ENCODE data around the gene TMEM256. TPM values are rescaled to one million over a fixed set of nuclear protein-coding genes. Genes with fewer than 3 reads are reported as not detected.

The TMEM256 gene
- total and polyA plus RNA-seq, 2 of the 8 experiments (the other 6 are each of a cell fraction or from before 2014, with no cell fraction given) = 97.0 to 350 TPM

GRCh38 chr17:7374353-7374752 is 29.5 kb downstream of the TMEM256 start:
- Histone ChIP-seq H3K23ac (ENCODE audit: insufficient read length) (no peak overlapping the region), H2BK5ac (ENCODE audit: low read depth, low read length) (no peak overlapping the region), H2BK120ac (replicated peaks; ENCODE audit: low read depth, low read length) (no peak overlapping the region), H3K4me1 (replicated peaks in 1 of 4; ENCODE audit: control insufficient read depth in 3 of 4, insufficient read depth in 4 of 4, low read length in 3 of 4) (no peaks in the 10 kb centered on the region; a peak in 1 of 7 replicates), H3K23me2 (ENCODE audit: low read depth, low read length) (no peaks in the 10 kb centered on the region), H3K4me3 (ENCODE audit: extremely low read depth in 1 of 4, insufficient read depth in 2 of 4, low read depth in 3 of 4, low read length in 4 of 4) (no peak overlapping the region), H2BK20ac (ENCODE audit: low read length) (no peak overlapping the region), H3K56ac (replicated peaks; ENCODE audit: insufficient read length, low read depth, low read length) (no peak overlapping the region), H3K18ac (ENCODE audit: extremely low read depth, low read length) (no peak overlapping the region), H4K20me1 (replicated peaks in 1 of 2; ENCODE audit: control insufficient read depth in 1 of 2, insufficient read depth in 2 of 2, low read length in 2 of 2) (no peaks in the 10 kb centered on the region), H2AK5ac (ENCODE audit: low read depth, low read length) (no peak overlapping the region), H3K9me3 (ENCODE audit: insufficient read depth in 2 of 2, low read depth in 1 of 2, low read length in 1 of 2) (peaks cover 0 to 3% of the 10 kb centered on the region in 2 experiments; a peak in 1 of 4 replicates), H3K79me2 (ENCODE audit: control insufficient read depth in 1 of 2, insufficient read depth in 2 of 2, low read length in 2 of 2) (no peaks in the 10 kb centered on the region), H4K8ac (ENCODE audit: extremely low read depth, insufficient read depth, low read length) (no peak overlapping the region), H2BK12ac (ENCODE audit: low read depth, low read length) (no peak overlapping the region), H2BK15ac (ENCODE audit: low read length) (no peak overlapping the region), H3K9ac (replicated peaks in 1 of 4; ENCODE audit: extremely low read depth in 1 of 4, low read depth in 3 of 4, low read length in 3 of 4) (no peak overlapping the region), H3K14ac (ENCODE audit: insufficient read length) (no peak overlapping the region), H4K91ac (replicated peaks; ENCODE audit: insufficient read length, low read length) (no peak overlapping the region), H3K79me1 (ENCODE audit: low read depth, low read length) (no peaks in the 10 kb centered on the region), H3K27ac (ENCODE audit: low read depth, low read length) (no peak overlapping the region), H3K4ac (replicated peaks; ENCODE audit: insufficient read length, low read depth, low read length) (no peak overlapping the region), H4K5ac (ENCODE audit: insufficient read length, low read depth, low read length) (no peak overlapping the region), H2AFZ (ENCODE audit: low read length) (no peak overlapping the region), H3K27me3 (replicated peaks in 1 of 4; ENCODE audit: control insufficient read depth in 3 of 4, extremely low read depth in 1 of 4, insufficient read depth in 3 of 4, low read length in 3 of 4) (no peaks in the 10 kb centered on the region; a peak in 1 of 7 replicates), H3K4me2 (ENCODE audit: insufficient read depth in 1 of 2, low read depth in 2 of 2, low read length in 2 of 2) (no peak overlapping the region), H3K36me3 (ENCODE audit: control insufficient read depth in 2 of 4, insufficient read depth in 4 of 4, low read length in 3 of 4) (no peaks in the 10 kb centered on the region)
- no peak for DNase-seq (ENCODE audit: low read depth in 1 of 2, low spot score in 2 of 2)
- FAIRE-seq = no peak
- 97% methylated on average over 2 of the region's 2 CpGs; no CpG with 5 or more reads in 1 of the 2 experiments for WGBS, 2 experiments (ENCODE audit: extremely low coverage in 1 of 2, insufficient coverage in 1 of 2, insufficient read length in 1 of 2, insufficient replicate concordance in 2 of 2, low coverage in 1 of 2, low lambda C conversion rate in 2 of 2, missing lambda C conversion rate in 1 of 2)
- CTCF ChIA-PET (ENCODE audit: partially characterized antibody) = interaction anchor here (0.7 to 1.9 kb wide), 6 partner anchors 12 to 151 kb away, joined by 3 to 7 read pairs (median 4); partner anchors contain the start of gene FGF11
- POLR2A ChIA-PET (ENCODE audit: partially characterized antibody) = interaction anchor here (1.2 kb wide), 1 partner anchor 12 kb away, joined by 6 read pairs; no protein-coding TSS in a partner anchor
- TF ChIP-seq HDAC2 (IDR thresholded peaks at IDR 0.05; ENCODE audit: borderline replicate concordance in 1 of 2, low read depth in 2 of 2, low read length in 2 of 2) (no peak), SRF (IDR thresholded peaks at IDR 0.05; ENCODE audit: low read depth, low read length) (no peak), CEBPB (IDR thresholded peaks at IDR 0.05; ENCODE audit: low read depth, low read length) (no peak), TBP (IDR thresholded peaks at IDR 0.05; ENCODE audit: low read depth, low read length) (no peak), PHF8 (conservative IDR thresholded peaks at IDR 0.05; ENCODE audit: low read depth, low read length) (no peak)

Data from H1 (cell line).